ENCODE data around the gene PPP1R3A.
"Not testable (repeated sequence)": the region's sequence is repeated elsewhere in the genome, so short reads cannot be mapped to it uniquely, and the experiment has no call there.

The PPP1R3A gene

DNA sequence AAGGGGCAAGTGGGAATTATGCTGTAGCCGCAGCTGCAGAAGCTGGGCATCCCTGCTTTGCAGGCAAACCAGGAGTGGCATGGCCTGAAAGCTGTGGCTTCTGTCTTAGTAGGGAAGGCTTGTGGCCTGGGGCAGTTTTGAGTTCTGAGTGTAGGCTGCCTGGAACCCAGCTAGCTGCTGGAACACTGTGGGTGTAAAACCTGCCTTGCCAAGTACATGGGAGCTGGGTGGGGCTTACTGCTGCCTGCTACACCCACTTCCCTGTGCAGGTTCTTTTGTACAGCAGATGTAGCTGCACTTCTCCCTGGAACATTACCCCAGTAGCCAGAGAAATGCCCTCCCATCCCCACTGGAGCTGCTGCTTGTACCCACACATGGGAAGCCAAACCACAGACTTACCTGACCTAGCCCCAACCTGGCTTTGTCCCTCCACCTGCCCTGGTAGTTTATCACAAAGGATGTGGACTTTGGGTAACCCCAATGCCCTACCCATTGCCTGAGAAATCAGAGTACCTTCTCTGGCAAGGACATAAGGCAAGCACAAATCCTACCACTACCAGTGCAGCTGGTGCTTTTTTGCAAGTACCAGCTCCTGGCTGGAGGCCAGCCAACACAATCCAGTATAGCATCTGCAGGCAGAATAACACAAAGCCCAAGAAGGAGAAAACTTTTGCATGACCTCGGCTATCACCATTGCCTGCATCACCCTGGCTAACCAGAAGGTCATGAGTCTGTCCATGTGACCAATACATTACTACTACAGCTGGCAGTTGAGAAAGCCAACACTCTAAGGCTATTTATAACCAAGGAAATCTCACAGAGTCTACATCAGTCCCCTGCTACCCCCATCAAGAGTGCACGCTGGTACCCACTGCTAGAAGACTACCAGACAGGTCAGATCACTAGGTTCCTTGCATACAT, 26.5 kb upstream of the PPP1R3A start:
- no peaks in the 10 kb centered on the region for H3K4me1 ChIP-seq
- H3K9me3 ChIP-seq, result no peaks in the 10 kb centered on the region
- no peaks in the 10 kb centered on the region for H3K27me3 ChIP-seq
- H3K4me3 ChIP-seq (ENCODE audit: low read depth, low read length), result no peak overlapping the region
- TF ChIP-seq CTCF (IDR thresholded peaks at IDR 0.05; ENCODE audit: low read depth, low read length), result no peak
- DNase-seq, result no peak
- H3K36me3 ChIP-seq, result no peaks in the 10 kb centered on the region

DNA sequence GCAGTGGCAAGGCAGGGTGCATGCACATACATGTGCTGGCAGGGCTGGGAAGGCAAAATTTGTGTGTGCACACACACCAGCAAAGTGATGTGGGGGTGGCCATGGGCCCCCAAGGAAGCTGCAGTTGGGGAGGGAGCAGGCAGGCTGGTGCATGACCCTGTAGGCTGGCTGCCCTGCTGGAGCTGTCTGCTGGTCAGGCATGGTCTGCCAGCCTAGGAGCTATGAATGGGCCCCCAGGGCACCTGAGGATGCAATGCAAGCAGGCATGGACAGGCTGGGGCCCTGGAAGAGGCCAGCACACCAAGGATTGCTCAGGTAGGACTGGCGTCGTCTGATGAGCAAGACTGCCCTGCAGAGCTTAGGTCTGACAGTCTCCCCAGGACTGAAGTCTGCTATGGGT, 18.2 kb upstream of the PPP1R3A start:
- no peak for TF ChIP-seq CTCF (IDR thresholded peaks at IDR 0.05; ENCODE audit: low read depth, low read length)
- H3K36me3 ChIP-seq, result no peaks in the 10 kb centered on the region
- no peaks in the 10 kb centered on the region for H3K4me1 ChIP-seq
- H3K4me3 ChIP-seq (ENCODE audit: low read depth, low read length), result no peak overlapping the region
- H3K27me3 ChIP-seq, result no peaks in the 10 kb centered on the region
- no peaks in the 10 kb centered on the region; the same call in 1 of the 2 replicates for H3K9me3 ChIP-seq
- no peak for DNase-seq

DNA sequence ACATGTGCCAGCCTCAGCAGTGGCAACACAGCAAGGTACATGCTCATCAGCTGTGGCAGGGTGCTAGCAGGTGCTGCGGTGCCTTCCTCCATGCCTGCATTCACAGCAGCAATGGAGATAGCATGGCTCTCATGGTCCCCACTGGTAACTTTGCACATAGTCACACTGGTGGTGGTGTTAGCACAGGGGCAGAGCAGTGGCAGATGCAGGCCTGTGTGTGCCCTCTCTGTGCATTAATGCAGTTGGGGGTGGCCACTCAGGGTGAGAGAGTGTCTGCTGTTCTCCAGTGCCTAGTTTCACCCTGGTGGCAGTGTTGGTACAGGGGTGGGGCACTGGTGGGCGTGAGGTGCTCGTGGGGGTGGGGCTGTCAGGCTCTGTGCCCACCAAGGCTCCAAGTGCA, 17.7 kb upstream of the PPP1R3A start:
- TF ChIP-seq CTCF (IDR thresholded peaks at IDR 0.05; ENCODE audit: low read depth, low read length), result no peak
- Histone ChIP-seq H3K36me3 (no peaks in the 10 kb centered on the region), H3K4me3 (ENCODE audit: low read depth, low read length) (no peak overlapping the region)

DNA sequence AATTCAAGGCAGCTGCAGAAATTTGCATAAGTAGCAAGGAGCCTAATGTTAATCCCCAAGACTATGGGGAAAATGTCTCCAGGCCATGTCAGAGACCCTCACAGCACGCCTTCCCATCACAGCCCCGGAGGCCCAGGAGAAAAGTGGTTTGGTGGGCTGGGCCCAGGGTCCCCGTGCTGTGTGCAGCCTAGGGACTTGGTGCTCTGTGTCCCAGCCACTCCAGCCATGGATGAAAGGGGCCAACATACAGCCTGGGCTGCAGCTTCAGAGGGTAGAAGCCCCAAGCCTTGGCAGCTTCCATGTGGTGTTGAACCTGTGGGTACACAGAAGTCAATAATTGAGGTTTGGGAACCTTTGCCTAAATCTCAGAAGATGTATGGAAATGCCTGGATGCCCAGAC, 10.6 kb upstream of the PPP1R3A start:
- not testable (repeated sequence) for H3K9me3 ChIP-seq; H3K4me1 ChIP-seq; H3K4me3 ChIP-seq (ENCODE audit: low read depth, low read length); H3K27me3 ChIP-seq; H3K36me3 ChIP-seq; DNase-seq

More for the DNA sequence above, 17.7 kb upstream of the PPP1R3A start:
- H3K27me3 ChIP-seq, result no peaks in the 10 kb centered on the region
- no peaks in the 10 kb centered on the region for H3K4me1 ChIP-seq
- no peaks in the 10 kb centered on the region; the same call in 1 of the 2 replicates for H3K9me3 ChIP-seq
- no peak for DNase-seq

GRCh38 chr7:113928112-113928511, 9.3 kb upstream of the PPP1R3A start:
- Histone ChIP-seq H3K4me1 (no peaks in the 10 kb centered on the region), H3K36me3 (no peaks in the 10 kb centered on the region), H3K4me3 (ENCODE audit: low read depth, low read length) (no peak overlapping the region), H3K27me3 (no peaks in the 10 kb centered on the region), H3K9me3 (no peaks in the 10 kb centered on the region)
- no peak for DNase-seq
- no peak for TF ChIP-seq CTCF (IDR thresholded peaks at IDR 0.05; ENCODE audit: low read depth, low read length)

DNA sequence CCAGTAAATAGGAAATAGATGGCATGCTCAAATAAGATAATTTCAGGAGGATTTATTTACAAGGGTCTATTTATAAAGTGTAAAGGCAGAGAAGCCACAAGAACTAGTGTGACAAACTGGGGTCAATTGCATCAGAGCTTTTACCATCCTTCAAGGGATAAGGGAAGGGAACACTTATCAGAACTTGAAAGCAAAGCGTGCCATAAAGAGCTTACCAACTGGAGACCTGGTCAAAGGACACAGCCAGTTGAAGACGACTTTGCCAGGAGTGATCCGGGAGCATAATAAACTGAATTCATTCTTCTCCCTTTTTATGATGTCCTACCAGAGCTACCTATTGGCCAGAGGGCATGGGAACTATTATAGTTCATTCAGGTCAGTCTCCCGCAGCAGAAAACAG, 3.2 kb upstream of the PPP1R3A start:
- Histone ChIP-seq H3K9me3 (no peaks in the 10 kb centered on the region), H3K4me1 (no peaks in the 10 kb centered on the region), H3K36me3 (no peaks in the 10 kb centered on the region), H3K4me3 (ENCODE audit: low read depth, low read length) (no peak overlapping the region), H3K27me3 (no peaks in the 10 kb centered on the region)
- TF ChIP-seq CTCF (IDR thresholded peaks at IDR 0.05; ENCODE audit: low read depth, low read length), result no peak
- no peak for DNase-seq

Data from BE2C (cell line).